Measurements from ENCODE around the gene CST7.
"Not testable (repeated sequence)": the region's sequence is repeated elsewhere in the genome, so short reads cannot be mapped to it uniquely, and the experiment has no call there.

GRCh38 chr20:24931893-24932292 lies 17.2 kb upstream of the CST7 start:
- not testable (repeated sequence) for TF ChIP-seq CTCF (IDR thresholded peaks at IDR 0.05; ENCODE audit: insufficient read depth, low read depth, low read length); EZH2 (IDR thresholded peaks at IDR 0.05; ENCODE audit: insufficient read depth, low read length)
